Measurements from ENCODE around the gene OR10K1. TPM values are rescaled to one million over a fixed set of nuclear protein-coding genes. Genes with fewer than 3 reads are reported as not detected.

Gene OR10K1
- total RNA-seq, 2 experiments from 2014 or later = not detected

DNA sequence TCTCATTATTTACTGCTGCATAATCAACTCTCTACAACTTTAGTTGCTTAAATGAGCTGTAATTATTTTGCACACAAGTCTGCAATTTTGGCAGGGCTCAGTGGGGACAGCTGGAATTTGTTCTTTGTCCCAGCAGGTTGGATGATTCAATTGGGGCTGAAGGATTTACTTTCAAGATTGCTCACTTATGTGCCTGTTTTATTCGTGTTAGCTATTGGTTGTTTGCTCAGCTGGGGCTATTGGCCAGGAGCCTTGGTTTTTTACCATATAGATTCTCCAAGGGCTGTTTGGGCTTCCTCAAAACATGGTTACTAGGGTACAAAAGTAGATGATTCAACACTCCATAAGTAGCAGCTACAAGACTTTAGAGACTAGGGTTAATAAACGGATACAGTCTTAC, 23.8 kb downstream of the OR10K1 start:
- Mint-ChIP-seq H3K9me3 (no peaks in the 10 kb centered on the region), H3K4me1 (ENCODE audit: low read depth) (no peaks in the 10 kb centered on the region), H3K4me3 (no peak overlapping the region), H3K27ac (no peak overlapping the region), H3K36me3 (no peaks in the 10 kb centered on the region), H3K27me3 (peaks cover 19% of the 10 kb centered on the region)
- DNase-seq = no peak
- CTCF ChIA-PET = interaction anchor here (1.5 kb wide), 1 partner anchor 11 kb away, joined by 4 read pairs; no protein-coding TSS in a partner anchor
- POLR2A ChIA-PET = no interaction called here
- intact Hi-C loops (cut with micrococcal nuclease) = no loop called here

DNA sequence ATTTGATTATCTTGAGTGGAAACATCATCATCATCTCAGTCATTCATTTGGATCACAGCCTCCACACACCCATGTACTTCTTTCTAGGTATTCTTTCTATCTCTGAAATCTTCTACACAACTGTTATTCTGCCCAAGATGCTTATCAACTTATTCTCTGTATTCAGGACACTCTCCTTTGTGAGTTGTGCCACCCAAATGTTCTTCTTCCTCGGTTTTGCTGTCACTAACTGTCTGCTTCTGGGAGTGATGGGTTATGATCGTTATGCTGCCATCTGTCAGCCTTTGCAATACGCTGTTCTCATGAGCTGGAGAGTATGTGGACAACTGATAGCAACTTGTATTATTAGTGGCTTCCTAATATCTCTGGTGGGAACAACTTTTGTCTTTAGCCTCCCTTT, 29.7 kb downstream of the OR10K1 start:
- Mint-ChIP-seq H3K4me1 (ENCODE audit: low read depth) (no peaks in the 10 kb centered on the region), H3K27ac (no peak overlapping the region), H3K4me3 (no peak overlapping the region), H3K27me3 (peaks cover 16% of the 10 kb centered on the region), H3K36me3 (no peaks in the 10 kb centered on the region), H3K9me3 (no peaks in the 10 kb centered on the region)
- intact Hi-C loops (cut with micrococcal nuclease) = no loop called here
- ChIA-PET CTCF (interaction anchor here (0.5 to 1.5 kb wide), 2 partner anchors 14 to 887 kb away, joined by 3 read pairs; no protein-coding TSS in a partner anchor), POLR2A (no interaction called here)
- no peak for DNase-seq

DNA sequence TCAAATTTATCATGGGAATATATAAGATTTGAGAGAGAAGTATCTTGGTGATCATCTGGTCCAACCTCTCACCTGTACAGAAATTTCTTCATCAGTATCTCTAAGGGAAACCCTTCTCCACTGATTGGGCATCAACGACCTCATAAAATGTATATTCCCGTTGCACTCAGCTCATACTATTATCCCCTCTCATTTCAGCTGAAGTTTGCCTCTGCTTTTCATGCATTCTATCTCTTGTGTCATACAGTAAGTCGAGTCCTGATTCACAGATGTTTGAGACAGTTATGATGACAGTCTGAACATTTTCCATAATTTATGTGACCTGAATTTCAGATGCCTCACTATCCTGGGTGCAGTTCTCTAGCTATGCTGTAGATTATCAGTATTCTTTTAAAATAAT, 31.4 kb downstream of the OR10K1 start:
- DNase-seq = no peak
- CTCF ChIA-PET = no interaction called here
- no peak overlapping the region for H3K4me3 Mint-ChIP-seq
- intact Hi-C loops (cut with micrococcal nuclease) = no loop called here
- H3K9me3 Mint-ChIP-seq = no peaks in the 10 kb centered on the region
- POLR2A ChIA-PET = no interaction called here
- peaks cover 7% of the 10 kb centered on the region for H3K27me3 Mint-ChIP-seq
- no peaks in the 10 kb centered on the region for H3K4me1 Mint-ChIP-seq (ENCODE audit: low read depth)
- H3K27ac Mint-ChIP-seq = no peak overlapping the region
- no peaks in the 10 kb centered on the region for H3K36me3 Mint-ChIP-seq

GRCh38 chr1:158494796-158495195, 33.2 kb downstream of the OR10K1 start:
- Mint-ChIP-seq H3K27me3 (peaks cover 7% of the 10 kb centered on the region), H3K9me3 (no peaks in the 10 kb centered on the region), H3K4me1 (ENCODE audit: low read depth) (no peaks in the 10 kb centered on the region), H3K27ac (no peak overlapping the region), H3K36me3 (no peaks in the 10 kb centered on the region), H3K4me3 (no peak overlapping the region)
- POLR2A ChIA-PET = no interaction called here
- CTCF ChIA-PET = interaction anchor here (1.3 kb wide), 1 partner anchor 12 kb away, joined by 3 read pairs; no protein-coding TSS in a partner anchor
- intact Hi-C loops (cut with micrococcal nuclease) = no loop called here
- no peak for DNase-seq

- H3K27ac Mint-ChIP-seq = no peak overlapping the region
- CTCF ChIA-PET = interaction anchor here (0.7 to 1.2 kb wide), 2 partner anchors 123 to 293 kb away, joined by 3 to 6 read pairs; no protein-coding TSS in a partner anchor
- H3K36me3 Mint-ChIP-seq = no peaks in the 10 kb centered on the region
- POLR2A ChIA-PET = no interaction called here
- H3K27me3 Mint-ChIP-seq = peaks cover 12% of the 10 kb centered on the region
- H3K4me1 Mint-ChIP-seq (ENCODE audit: low read depth) = no peaks in the 10 kb centered on the region
- H3K9me3 Mint-ChIP-seq = no peaks in the 10 kb centered on the region
- no peak overlapping the region for H3K4me3 Mint-ChIP-seq
- no peak for DNase-seq
- intact Hi-C loops (cut with micrococcal nuclease) = loop anchor here (1.0 kb wide), 1 partner anchor 293 kb away; no protein-coding TSS in a partner anchor
Measured at GRCh38 chr1:158496374-158496773, 34.7 kb downstream of the OR10K1 start.

DNA sequence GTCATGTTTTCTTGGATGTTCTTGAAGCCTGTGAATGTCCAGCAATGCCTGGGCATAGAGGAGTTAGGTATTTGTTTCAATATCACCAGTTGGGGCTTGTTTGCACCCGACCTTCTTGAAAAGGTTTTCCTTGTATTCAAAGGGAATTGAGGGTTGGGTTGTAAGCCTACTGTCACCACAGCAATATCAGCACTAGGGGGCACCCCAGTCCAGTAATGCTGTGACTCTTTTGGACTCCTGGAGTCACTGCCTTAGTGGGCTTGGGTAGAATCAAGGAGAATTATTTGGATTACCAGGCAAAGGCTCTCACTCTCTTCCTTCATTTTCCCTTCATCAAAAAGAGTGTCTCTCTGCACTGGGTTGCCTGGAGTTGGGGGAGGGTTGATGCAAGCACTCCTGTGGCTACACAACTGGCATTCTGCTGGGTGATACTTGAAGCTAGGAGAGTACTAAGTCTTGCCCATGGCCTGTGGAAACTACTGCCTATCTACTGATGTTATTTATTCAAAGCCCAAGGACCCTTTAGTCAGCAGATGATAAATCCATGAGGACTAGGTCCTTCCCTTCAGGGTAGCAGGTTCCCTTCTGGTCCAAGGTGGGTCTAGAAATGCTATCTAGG, 44.8 kb downstream of the OR10K1 start:
- H3K36me3 Mint-ChIP-seq = no peaks in the 10 kb centered on the region
- no peak overlapping the region for H3K4me3 Mint-ChIP-seq
- DNase-seq = peak; percentile 56
- no peak overlapping the region for H3K27ac Mint-ChIP-seq
- intact Hi-C loops (cut with micrococcal nuclease) = loop anchor here (1.0 to 10.0 kb wide), 3 partner anchors 492 to 698 kb away; partner anchors contain the start of genes ACKR1 and AIM2
- H3K27me3 Mint-ChIP-seq = peaks cover 22% of the 10 kb centered on the region
- ChIA-PET CTCF (interaction anchor here (0.6 to 2.7 kb wide), 15 partner anchors 12 to 708 kb away, joined by 3 to 21 read pairs (median 3); no protein-coding TSS in a partner anchor), POLR2A (no interaction called here)
- no peaks in the 10 kb centered on the region for H3K4me1 Mint-ChIP-seq (ENCODE audit: low read depth)
- H3K9me3 Mint-ChIP-seq = no peaks in the 10 kb centered on the region

DNA sequence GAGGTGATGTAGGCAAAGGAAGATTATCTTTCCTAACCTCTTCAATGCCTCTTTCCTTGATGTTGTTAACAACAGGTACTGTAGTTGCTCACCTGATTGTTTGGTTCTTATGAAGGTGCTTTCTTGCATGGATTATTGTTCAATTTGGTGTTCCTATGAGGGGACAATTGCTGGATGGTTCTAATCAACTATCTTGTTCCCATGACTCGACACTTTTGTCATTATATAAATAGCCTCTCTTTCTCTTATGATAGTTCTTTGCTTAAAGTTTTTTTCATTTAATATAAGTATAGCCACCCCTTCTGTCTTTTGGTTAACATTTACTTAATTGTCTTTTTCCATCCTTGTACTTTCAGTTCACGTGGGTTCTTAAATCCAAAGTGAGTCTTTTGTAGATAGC, 45.9 kb downstream of the OR10K1 start:
- ChIA-PET POLR2A (no interaction called here), CTCF (interaction anchor here (1.1 to 2.7 kb wide), 4 partner anchors 20 to 707 kb away, joined by 3 to 9 read pairs (median 6); no protein-coding TSS in a partner anchor)
- no peak for DNase-seq
- H3K27ac Mint-ChIP-seq = no peak overlapping the region
- intact Hi-C loops (cut with micrococcal nuclease) = loop anchor here (10.0 kb wide), 2 partner anchors 567 to 697 kb away; partner anchors contain the start of genes ACKR1 and AIM2
- H3K4me3 Mint-ChIP-seq = no peak overlapping the region
- H3K27me3 Mint-ChIP-seq = peaks cover 18% of the 10 kb centered on the region
- no peaks in the 10 kb centered on the region for H3K36me3 Mint-ChIP-seq
- H3K9me3 Mint-ChIP-seq = no peaks in the 10 kb centered on the region
- no peaks in the 10 kb centered on the region for H3K4me1 Mint-ChIP-seq (ENCODE audit: low read depth)

- POLR2A ChIA-PET = no interaction called here
- CTCF ChIA-PET = no interaction called here
- H3K4me3 Mint-ChIP-seq = no peak overlapping the region
Measured at GRCh38 chr1:158509471-158510156, 48.0 kb downstream of the OR10K1 start.

GRCh38 chr1:158516966-158517365, 55.3 kb downstream of the OR10K1 start:
- intact Hi-C loops (cut with micrococcal nuclease) = no loop called here
- no peak for DNase-seq
- no peaks in the 10 kb centered on the region for H3K36me3 Mint-ChIP-seq
- H3K4me1 Mint-ChIP-seq (ENCODE audit: low read depth) = no peaks in the 10 kb centered on the region
- ChIA-PET POLR2A (no interaction called here), CTCF (no interaction called here)
- peaks cover 12% of the 10 kb centered on the region for H3K27me3 Mint-ChIP-seq
- no peak overlapping the region for H3K4me3 Mint-ChIP-seq
- H3K27ac Mint-ChIP-seq = no peak overlapping the region
- H3K9me3 Mint-ChIP-seq = no peaks in the 10 kb centered on the region

More at GRCh38 chr1:158509471-158510156, 48.0 kb downstream of the OR10K1 start:
- H3K27ac Mint-ChIP-seq = no peak overlapping the region
- DNase-seq = no peak
- peaks cover 19% of the 10 kb centered on the region for H3K27me3 Mint-ChIP-seq
- no peaks in the 10 kb centered on the region for H3K36me3 Mint-ChIP-seq
- intact Hi-C loops (cut with micrococcal nuclease) = loop anchor here (10.0 kb wide), 2 partner anchors 565 to 695 kb away; partner anchors contain the start of genes ACKR1 and AIM2
- H3K4me1 Mint-ChIP-seq (ENCODE audit: low read depth) = no peaks in the 10 kb centered on the region
- no peaks in the 10 kb centered on the region for H3K9me3 Mint-ChIP-seq

Other genes with a start within 250 kb of the OR10K1 start
- gene CD1A, start 207.4 kb upstream of the OR10K1 start, total RNA-seq = not detected
- gene CD1C, start 171.9 kb upstream of the OR10K1 start, total RNA-seq = not detected
- gene CD1B, start 130.3 kb upstream of the OR10K1 start, total RNA-seq = not detected
- not detected for gene CD1E, start 107.9 kb upstream of the OR10K1 start, total RNA-seq
- gene OR10T2, start 62.4 kb upstream of the OR10K1 start, total RNA-seq = not detected
- not detected for gene OR10K2, start 35.6 kb upstream of the OR10K1 start, total RNA-seq
- not detected for gene OR10R2, start 10.4 kb downstream of the OR10K1 start, total RNA-seq
- gene OR6Y1, start 92.6 kb downstream of the OR10K1 start, total RNA-seq = not detected
- gene OR6P1, start 108.7 kb downstream of the OR10K1 start, total RNA-seq = not detected
- not detected for gene OR10X1, start 118.1 kb downstream of the OR10K1 start, total RNA-seq
- gene OR10Z1, start 143.4 kb downstream of the OR10K1 start, total RNA-seq = not detected
- under 1 TPM in 1 of 2 experiments, not detected in 1; 0.10 TPM for gene SPTA1, start 224.9 kb downstream of the OR10K1 start, total RNA-seq
- gene OR6K2, start 238.8 kb downstream of the OR10K1 start, total RNA-seq = not detected